ENCODE data around the gene CALY.

The CALY gene

DNA sequence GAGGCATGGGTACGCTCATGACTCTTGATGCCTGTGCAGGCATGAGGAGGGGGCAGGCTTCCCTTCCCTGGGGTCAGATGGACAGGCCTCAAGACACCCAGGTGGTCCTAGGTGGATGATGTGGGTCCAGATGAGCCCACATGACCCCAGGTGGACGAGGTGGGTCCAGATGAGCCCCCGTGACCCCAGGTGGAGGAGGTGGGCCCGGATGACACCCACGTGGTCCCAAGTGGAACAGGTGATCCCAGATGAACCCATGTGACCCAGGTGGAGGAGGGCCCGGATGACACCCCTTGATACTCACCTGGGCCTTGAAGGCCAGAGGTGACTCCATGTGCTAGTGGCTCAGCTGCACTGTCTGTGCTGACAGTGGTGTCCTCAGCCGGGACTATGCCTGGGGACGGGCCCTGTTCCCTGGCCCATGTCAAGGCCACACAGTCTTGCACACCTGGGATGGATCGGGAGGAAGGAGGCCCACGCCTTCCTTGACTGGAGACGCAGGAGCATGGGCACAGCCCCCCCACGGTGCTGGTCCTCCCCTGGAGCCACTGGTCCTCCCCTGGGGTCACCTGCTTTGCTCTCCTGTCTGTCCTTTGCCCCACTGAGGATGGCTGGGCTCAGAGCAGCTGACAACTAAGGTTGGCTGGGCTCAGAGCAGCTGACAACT, 13.7 kb upstream of the CALY start:
- no peak for DNase-seq

DNA sequence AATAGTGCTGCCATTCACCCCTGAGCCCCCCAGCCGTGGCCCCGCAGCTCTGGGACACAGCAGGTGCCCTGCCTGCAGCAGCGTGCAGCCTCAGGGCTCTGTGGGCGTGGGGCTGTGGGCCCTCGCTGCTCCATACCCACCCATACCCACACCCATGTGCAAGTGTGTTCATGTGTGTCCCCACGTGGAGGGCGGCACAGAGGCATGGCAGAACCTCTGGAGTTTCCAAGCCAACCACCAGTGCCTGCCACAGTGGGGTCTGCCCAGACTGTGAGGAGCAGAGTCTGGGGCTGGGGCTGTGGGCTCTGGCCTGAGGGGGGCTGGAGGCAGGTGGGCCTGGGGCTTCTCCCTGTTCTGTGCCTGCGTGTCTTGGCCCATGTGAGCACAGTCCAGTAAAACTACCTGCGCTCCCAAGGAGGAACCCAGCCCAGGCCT, 12.9 kb upstream of the CALY start:
- no peak for DNase-seq

DNA sequence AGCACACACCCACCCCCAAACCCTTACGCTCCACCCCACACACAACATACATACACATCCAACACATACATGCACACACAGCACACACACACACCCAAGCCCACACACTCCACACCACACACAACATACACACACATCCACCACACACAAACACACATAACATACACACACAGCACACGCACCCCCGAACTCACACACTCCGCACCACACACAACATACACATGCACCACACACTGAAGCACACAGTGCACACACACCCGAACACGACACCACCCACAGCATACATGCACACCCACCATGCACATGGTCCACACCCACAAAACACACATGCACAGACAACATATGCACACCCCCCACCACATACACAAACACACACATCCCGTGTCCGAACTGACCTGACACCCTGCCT, 12.5 kb upstream of the CALY start:
- DNase-seq, result no peak

DNA sequence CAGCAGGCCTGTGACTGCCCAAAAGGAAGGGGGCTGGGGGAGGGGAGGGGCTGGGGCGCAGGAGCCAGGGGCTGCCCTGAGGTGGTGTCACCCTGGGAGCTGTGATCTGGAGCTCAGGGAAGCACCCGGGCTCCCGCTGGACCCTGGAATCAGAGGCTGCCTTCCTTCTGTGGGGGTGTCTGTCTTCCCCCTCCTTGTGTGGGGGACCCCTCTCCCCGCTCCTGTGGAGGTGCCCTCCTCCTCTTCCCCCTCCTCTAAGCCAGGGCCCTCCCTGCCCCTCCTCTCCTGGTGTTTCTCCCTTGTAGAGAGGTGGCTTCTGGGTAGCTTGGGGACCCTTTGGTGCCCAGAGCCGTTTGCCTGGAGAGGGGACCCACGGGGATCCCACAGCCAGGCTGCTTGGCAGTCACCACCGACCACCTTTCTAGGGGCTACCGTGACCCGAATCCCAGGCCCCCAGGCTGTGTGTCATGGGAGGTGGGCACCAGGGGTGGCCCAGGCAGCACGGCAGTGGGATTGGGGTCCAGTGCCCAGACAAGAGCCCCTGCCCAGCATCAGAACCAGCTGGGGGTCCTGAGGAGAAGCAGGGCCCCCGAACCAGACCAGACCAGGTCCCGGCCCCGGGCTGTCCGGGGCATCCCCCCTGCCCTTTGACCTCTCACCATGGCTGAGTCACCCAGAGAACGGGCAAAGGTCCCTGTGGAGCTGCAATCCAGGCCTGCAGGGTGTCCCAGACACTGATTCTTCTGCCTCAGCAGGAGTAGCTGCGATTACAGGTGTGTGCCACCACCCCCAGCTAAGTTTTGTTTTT, 11.2 kb upstream of the CALY start:
- no peak for DNase-seq

DNA sequence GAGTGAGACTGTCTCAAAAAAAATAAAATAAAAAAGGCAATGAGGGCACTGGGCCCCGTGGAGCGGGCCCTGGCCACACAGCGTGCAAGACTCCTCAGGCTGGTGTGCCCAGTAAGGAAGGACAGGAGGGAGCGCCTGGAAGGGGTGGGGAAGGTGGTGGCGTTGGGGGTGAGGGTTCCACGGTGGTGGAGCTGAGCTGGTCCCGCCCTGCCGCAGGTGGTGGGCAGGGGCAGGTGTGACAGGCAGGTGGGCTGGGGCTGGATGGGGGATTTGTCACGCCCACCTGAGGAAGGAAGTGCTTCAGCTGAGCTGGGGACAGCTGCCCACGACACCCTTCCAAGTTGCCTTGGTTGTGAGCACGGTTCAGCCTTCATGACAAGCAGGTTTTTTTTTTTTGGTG, 9.7 kb upstream of the CALY start:
- no peak for DNase-seq

DNA sequence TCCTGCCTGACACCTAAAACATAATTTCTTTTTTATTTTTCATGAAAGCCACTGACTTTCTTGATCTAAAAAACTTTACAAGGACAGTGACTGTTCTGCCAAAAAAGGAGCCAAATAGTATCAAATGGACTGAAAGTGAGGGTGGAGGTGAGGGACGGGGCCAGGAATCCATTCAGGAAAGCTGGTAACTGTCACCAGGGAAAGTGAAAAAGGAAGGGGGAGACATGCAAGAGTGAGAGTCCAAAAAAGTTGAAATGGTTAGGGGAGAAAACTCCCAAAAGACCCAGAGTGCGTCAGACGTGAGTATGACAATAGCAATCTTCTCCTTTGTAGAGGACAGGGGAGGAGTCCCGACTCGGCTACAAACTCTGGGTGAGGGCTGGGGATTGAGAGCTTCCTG, 7.5 kb upstream of the CALY start:
- DNase-seq, result no peak

DNA sequence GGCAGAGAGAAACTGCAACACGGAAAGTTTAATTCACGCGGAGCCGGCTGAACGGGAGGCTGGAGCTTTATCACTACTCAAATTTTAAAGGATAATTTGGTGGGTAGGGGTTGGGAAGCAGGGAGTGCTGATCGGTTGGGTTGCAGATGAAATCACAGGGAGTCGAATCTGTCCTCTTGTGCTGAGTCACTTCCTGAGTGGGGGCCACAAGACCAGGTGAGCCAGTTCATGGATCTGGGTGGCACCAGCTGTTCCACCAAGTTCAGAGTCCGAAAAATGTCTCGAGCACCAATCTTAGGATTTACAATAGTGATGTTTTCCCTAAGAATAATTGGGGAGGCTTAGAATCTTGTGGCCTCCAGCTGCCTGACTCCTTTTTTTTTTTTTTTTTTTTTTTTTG, 6.9 kb upstream of the CALY start:
- DNase-seq, result no peak

DNA sequence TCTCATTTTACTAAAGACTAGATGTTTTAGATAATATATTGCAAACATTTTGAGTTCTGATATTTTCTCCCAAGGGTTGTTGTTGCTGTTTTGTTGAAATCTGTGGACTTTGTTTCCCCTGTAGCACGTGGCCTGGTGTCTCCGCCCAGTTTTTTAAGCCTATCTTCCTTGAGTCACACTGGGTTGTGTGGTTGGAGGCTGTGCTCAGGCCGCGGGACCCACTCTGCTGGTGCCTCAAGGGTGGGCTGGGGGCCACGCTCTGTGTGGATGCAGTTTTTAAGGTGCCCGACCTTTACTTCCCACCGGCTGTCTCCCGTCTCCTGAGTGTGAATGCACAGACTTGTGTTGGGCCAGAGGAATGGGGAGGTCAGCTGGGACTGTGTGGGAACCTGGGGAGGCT, 6.2 kb upstream of the CALY start:
- DNase-seq, result no peak

DNA sequence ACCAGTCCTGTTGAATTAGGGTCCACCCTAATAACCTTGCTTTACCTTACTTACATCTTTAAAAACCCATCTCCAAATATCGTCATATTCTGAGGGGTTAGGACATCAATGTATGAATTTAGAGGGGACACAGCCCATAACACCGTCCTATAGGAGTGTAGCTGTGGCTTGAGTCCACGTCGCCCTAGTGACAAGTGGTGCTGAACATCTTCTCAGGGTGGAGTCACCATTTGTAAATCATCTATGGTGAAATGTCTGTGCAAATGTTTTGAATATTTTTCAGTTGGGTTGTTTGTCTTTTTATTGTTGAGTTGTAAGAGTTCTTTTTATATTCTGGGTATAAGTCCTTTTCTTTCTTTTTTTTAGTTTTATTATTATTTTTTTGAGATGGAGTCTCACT, 5.3 kb upstream of the CALY start:
- no peak for DNase-seq

DNA sequence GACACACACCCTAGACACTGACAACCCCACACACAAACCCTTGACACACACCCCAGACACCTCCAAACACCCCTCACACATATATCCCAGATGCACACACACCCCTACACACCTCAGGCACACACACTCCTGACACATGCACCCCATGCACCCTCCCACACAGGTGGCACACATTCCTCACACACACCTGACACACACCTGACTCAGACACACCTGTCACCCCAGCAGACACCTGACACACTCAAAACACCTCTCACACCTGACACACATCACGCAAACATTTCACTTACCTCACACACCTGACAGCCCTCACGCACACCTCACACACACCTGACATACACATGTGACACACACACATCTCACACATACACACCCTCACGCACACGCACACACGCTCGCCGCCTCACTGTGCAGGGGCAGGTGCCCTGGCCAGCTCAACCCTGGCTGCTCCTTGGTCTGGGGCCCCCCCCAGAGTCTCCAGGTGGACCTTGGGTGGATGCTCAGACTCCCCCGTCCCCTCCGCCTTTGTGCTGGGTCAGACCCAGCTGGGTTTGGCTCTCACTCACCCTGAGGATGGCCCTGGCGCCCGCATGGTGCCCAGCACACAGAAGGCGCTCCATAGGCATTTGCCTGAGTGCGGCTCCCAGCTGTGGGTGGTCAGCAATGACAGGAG, 3.1 kb upstream of the CALY start:
- DNase-seq, result no peak

DNA sequence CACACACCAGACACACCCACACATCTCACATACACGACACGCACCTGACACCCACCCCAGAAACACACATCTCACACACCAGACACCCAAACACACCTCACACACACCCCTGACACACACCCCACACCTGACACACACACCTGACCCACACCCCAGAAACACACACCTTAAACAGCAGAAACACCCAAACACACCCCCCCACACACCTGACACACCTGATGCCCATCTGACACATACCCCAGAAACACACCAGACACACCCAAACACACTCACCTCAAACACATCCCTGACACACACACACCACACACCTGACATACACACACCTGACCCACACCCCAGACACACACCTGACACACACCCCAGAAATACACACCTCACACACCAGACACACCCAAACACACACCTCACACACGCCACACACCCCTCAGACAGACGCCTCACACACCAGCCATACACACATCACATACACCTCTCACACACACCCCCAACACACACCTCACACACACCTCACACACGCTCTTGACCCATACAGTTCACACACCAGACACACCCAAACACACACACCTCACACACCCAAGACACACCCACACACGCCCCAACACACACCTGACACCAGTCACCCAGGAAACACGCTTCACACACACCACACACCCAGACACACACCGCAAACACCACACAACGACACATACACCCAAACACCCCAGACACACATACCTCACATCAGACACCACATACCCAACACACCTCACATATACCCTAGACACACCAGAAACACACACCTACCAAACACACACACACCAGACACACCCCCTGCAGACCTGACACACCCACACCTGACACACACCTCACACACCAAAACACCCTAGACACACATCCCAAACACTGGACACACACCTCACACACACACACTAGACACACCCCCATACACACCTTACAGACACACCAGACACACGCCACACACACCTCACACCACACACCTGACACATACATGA, 1.7 kb upstream of the CALY start:
- no peak for DNase-seq

DNA sequence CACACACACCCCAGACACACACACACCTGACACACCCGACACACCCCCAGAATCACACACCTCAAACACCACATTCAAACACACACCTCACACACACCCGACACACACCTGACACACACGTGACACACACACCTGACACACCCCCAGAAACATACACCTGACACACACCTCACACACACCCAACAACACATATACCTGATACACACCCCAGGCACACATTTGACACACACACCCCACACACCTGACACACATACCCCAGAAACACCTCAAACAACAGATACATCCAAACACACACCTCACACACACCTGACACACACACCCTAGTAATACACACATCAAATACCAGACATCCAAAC, 652 bp upstream of the CALY start:
- DNase-seq, result no peak

DNA sequence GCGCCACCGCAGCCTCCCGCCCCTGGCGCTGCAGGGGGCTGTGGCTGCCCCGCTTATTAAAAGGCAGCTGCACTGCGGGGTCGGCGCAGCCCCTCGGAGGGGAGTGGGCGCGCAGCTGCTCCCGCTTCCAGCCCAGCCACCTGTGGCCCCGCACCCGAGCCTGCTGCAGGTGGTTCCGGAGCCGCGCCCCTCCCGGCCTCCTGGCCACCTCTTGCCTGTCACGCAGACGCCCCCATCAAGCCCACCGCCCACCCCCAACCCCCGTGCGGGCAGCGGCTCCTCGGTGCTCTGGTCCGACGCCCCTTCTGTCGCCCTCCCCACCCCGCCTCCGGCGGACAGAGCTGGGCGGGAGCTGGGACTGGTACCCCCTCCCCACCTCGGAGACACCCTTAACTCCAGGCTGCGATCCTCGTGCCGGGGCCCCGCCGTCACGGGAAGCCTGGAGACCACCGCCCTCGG, 549 bp downstream of the CALY start:
- DNase-seq, result no peak

DNA sequence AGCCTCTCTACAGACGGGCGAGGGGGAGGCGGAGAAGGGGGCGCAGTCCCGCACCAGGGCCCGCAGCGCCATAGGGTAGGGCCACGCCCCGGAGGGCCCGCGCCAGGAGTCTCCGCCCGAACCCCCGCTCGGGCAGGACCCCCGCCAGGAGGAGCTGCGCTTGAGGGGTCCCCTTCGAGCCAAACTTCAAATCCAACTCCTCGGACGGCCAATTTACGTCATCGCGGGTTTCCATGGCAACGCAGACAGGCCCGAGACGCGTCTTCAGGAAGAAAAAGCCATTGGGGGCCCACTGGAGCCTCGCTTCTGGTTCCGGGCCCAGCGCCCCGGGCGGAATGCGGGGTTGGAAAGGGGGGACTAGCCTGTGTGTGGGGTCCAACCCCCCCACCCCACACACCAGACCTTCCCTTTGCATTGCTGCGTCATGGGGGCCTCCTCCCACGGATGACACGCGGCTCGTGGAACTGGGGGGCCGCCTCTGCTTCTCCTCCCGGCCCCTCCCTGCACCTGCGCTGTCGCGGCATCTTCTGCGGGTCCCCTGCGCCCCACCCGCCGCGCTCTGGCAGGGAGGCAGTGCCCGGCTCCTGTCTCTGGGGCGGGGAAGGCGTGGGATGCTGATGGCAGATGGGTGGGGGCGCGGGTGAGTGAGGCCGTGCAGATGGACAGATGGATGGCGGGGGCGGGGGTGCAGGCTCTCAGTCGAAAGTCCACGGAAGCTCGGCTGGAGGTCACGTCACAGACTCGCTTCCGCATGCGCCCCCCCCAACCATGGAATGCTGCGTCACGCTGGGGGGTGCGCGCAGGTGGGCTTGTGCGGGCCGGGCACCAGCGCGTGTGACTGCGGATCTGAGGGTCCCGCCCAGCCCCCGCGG, 1.2 kb downstream of the CALY start:
- DNase-seq, result peak; percentile 52

DNA sequence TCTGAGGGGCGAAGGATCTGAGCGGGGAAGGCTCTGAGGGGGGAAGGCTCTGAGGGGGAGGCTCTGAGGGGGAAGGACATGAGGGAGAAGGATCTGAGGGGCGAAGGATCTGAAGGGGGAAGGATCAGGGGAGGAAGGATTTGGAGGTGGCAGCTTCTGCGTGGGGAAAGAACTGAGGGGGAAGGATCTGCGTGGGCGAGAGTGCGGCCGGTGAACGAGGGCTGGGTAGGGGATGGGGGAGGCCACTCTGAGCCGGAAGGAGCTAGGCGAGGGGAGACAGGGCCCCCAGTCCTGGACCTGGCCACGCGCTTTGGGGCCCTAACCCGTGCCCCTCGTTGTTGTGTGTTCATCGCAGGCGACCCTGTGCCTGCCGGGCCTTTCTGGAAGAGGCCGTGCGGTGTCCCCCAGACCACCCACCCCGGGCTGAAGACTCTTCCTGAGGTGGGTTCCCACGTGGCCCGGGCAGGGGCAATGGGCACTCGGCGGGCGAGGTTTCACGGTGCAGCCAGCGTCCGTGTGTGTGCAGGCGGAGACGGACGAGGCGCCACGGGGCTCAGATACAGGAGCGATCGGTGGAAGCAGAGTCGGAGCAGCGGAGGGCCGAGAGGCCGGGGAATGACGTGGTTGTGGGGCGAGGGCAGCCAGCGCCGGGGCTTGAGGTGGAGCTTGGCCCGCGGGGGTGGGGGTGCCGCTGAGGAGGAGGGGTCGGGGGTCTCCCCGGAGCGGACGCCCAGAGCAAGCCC, 2.0 kb downstream of the CALY start:
- DNase-seq, result no peak

DNA sequence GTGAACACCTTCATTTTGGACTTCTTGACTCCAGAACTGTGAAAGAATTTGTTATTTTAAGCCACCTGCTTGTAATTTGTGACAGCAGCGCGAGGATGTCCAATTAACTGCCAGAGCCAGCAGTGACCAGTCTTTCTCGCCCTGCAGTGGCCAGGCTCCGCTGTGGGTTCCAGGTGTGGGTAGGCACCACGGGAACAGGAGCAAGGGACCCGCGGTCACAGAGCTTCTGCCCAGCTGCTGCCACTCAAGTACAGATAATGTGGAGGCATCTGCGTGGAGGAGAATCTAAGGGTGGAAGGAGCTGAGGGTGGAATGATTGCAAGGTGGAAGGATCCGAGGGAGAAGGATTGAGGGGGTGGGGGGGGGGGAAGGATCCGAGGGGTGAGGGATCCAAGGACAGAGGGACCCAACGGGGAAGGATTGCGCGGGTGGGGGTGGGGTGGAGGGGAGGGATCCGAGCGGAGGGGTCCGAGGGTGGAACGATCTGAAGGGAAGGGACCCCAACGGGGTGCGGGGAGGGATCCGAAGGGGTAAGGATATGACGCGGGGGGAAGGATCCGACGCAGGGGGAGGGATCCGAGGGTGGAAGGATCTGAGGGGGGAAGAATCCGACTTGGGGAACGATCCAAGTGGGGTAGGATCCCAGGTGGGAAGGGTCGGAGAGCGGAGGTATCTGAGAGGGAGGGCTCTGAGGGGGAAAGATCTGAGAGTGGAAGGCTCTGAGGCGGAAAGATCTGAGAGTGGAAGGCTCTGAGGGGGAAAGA, 3.6 kb downstream of the CALY start:
- no peak for DNase-seq

DNA sequence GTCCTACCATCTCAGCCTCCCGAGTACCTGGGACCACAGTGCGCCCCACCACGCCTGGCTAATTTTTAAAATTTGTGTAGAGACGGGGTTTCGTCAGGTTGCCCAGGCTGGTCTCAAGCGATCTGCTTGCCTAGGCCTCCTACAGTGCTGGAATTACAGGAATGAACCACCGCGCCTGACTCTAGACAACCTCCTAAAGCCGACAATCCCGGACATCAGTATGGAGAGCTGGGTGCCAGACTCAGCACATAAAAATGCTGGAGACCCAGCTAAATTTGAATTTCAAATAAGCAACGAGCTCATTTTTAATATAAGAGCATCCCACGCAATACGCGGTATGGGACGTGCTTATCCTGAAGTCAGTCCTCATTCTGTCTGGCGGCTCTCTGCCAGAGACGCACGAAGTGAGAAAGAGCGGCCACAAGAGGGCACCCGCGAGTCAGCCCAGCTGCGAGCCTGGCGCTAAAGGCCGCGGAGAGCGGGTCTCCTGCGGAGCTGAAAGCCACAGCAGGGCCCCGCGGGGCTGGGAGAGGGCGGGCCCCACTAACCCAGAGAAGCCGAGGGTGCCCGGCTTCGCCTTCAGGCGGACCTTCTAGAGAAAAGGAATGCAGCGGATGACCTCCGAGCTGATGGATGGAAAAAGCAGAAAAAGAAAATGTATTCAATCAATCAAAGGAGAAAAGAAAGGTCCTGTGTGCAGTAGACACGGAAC, 7.0 kb downstream of the CALY start:
- peak; percentile 79 for DNase-seq

DNA sequence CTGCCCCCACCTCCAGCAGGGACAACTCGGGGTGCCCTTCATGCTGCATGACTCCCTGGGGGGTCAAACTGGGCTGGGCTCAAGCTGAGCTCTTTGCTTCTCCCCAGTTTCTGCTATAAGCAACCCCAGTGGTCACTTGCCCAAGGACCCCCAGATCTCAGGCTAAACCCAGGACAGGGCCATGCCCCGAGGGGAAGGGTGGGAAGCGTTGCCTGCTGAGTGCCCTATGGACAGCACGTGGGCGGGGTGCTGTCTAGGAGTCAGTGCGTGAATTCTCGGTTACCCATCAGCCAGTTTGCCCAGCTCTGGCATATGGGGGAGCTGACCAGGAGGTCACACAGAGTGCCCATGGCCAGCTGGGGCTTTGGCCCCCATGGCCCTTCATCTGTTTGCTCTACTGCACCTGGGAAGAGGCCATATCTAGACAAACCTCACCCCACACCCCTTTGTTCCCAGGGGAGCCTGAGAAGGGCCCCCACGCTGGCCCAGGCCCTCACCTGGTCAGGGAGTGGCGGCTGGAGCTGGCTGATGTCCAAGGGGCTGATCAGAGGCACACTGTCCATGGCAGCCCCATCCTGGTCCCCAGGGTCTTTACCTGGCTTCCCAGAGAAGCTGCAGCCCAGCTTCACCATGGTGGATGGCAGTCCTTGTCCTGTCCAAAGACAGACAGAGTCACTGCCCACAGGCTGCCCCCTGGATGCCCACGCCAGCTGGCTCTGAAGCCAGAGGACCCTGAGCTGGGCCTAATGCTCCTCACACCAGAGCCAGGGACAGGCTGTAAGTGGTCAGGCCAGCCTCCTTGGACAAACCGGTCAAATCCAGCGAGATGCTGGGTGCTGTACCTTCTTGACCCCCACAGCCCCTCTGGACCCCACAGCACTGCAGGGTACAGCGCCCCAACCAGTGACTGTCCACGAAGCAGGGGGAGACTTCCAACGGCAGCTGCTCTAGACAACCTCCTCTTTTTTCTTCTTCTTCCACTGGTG, 8.0 kb downstream of the CALY start:
- DNase-seq, result no peak

All from inflammatory macrophage treated with lipopolysaccharide for 4 hours (primary cell).